ENCODE measurements around the gene KIF3B. TPM values are rescaled to one million over a fixed set of nuclear protein-coding genes. Genes with fewer than 3 reads are reported as not detected.

The KIF3B gene
- total and polyA plus RNA-seq, 2 of the 13 experiments (the other 11 are each of a cell fraction or from before 2014, with no cell fraction given), result 23.6 to 28.8 TPM

DNA sequence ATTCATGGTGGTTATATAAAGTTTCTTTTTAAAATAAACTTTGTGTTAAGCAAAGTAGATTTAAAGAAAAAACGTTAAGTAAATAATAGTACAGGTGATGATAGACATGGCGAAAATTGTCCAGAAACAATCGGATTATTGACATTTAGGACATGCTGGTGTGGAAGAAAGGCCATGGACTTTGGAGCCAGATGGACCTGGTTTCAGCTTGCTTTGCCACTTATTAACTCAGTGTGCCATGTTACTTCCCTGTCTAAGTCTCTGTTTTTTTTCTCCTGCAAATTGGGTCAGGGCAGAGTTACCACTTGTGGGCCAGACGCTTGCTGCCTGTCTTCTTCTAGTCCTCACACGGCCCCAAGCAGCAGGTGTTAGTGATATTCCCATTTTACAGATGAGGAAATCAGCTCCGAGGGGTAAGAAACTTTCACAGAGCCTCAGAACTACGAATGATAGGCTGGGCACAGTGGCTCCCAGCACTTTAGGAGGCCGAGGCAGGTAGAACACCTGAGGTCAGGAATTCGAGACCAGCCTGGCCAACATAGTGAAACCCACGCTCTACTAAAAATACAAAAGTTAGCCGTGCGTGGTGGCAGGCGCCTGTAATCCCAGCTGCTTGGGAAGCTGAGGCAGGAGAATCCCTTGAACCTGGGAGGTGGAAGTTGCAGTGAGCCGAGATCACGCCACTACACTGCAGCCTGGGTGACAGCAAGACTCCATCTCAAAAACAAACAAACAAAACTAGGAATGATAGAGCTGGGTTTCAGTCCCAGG, 12.4 kb downstream of the KIF3B start (continued):
- TF ChIP-seq, protein P1, sequence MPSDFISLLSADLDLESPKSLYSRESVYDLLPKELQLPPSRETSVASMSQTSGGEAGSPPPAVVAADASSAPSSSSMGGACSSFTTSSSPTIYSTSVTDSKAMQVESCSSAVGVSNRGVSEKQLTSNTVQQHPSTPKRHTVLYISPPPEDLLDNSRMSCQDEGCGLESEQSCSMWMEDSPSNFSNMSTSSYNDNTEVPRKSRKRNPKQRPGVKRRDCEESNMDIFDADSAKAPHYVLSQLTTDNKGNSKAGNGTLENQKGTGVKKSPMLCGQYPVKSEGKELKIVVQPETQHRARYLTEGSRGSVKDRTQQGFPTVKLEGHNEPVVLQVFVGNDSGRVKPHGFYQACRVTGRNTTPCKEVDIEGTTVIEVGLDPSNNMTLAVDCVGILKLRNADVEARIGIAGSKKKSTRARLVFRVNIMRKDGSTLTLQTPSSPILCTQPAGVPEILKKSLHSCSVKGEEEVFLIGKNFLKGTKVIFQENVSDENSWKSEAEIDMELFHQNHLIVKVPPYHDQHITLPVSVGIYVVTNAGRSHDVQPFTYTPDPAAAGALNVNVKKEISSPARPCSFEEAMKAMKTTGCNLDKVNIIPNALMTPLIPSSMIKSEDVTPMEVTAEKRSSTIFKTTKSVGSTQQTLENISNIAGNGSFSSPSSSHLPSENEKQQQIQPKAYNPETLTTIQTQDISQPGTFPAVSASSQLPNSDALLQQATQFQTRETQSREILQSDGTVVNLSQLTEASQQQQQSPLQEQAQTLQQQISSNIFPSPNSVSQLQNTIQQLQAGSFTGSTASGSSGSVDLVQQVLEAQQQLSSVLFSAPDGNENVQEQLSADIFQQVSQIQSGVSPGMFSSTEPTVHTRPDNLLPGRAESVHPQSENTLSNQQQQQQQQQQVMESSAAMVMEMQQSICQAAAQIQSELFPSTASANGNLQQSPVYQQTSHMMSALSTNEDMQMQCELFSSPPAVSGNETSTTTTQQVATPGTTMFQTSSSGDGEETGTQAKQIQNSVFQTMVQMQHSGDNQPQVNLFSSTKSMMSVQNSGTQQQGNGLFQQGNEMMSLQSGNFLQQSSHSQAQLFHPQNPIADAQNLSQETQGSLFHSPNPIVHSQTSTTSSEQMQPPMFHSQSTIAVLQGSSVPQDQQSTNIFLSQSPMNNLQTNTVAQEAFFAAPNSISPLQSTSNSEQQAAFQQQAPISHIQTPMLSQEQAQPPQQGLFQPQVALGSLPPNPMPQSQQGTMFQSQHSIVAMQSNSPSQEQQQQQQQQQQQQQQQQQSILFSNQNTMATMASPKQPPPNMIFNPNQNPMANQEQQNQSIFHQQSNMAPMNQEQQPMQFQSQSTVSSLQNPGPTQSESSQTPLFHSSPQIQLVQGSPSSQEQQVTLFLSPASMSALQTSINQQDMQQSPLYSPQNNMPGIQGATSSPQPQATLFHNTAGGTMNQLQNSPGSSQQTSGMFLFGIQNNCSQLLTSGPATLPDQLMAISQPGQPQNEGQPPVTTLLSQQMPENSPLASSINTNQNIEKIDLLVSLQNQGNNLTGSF (CRISPR knock-in tag; IDR thresholded peaks at IDR 0.05), result no peak
- TF ChIP-seq GATAD2A (CRISPR knock-in tag; IDR thresholded peaks at IDR 0.05) (peak; percentile 97), MAFK (conservative IDR thresholded peaks at IDR 0.05 in 1 of 2, IDR thresholded peaks at IDR 0.05 in 1 of 2; ENCODE audit: low read length in 2 of 2) (peak; percentile 33 to 36; a peak in 2 of 4 replicates), ZNF33A (CRISPR knock-in tag; IDR thresholded peaks at IDR 0.05; ENCODE audit: borderline replicate concordance) (no peak), ZNF205 (CRISPR knock-in tag; IDR thresholded peaks at IDR 0.05) (0 out of 2 replicates have a peak, but pooled peaks have one; percentile 38), IKZF1 (IDR thresholded peaks at IDR 0.05) (no peak), HNRNPLL (IDR thresholded peaks at IDR 0.05; ENCODE audit: low read depth, low read length, poor library complexity, severe bottlenecking) (no peak), SMAD9 (CRISPR knock-in tag; IDR thresholded peaks at IDR 0.05) (peak; percentile 83; the same call in 1 of the 2 replicates), ZNF775 (CRISPR knock-in tag; IDR thresholded peaks at IDR 0.05; ENCODE audit: borderline replicate concordance) (no peak), ZNF780A (CRISPR knock-in tag; IDR thresholded peaks at IDR 0.05) (no peak), SP1 (IDR thresholded peaks at IDR 0.05) (no peak), SP1 (CRISPR knock-in tag; IDR thresholded peaks at IDR 0.05) (no peak), ZNF83 (CRISPR knock-in tag; IDR thresholded peaks at IDR 0.05; ENCODE audit: borderline replicate concordance) (peak; percentile 95; the same call in 1 of the 2 replicates), ZNF709 (CRISPR knock-in tag; IDR thresholded peaks at IDR 0.05) (no peak), SUZ12 (IDR thresholded peaks at IDR 0.05; ENCODE audit: low read depth, low read length) (no peak), ZZZ3 (CRISPR knock-in tag; IDR thresholded peaks at IDR 0.05; ENCODE audit: borderline replicate concordance) (no peak), ZBTB34 (CRISPR knock-in tag; IDR thresholded peaks at IDR 0.05) (peak; percentile 93; the same call in 1 of the 2 replicates), KDM4B (CRISPR knock-in tag; IDR thresholded peaks at IDR 0.05) (0 out of 2 replicates have a peak, but pooled peaks have one; percentile 35), ZNF768 (CRISPR knock-in tag; IDR thresholded peaks at IDR 0.05) (peak; percentile 58; the same call in 1 of the 2 replicates), ZNF432 (CRISPR knock-in tag; IDR thresholded peaks at IDR 0.05; ENCODE audit: borderline replicate concordance) (no peak), PCBP2 (optimal IDR thresholded peaks at IDR 0.05; ENCODE audit: low read depth, low read length, poor library complexity, severe bottlenecking) (no peak), TEAD3 (CRISPR knock-in tag; optimal IDR thresholded peaks at IDR 0.05; ENCODE audit: borderline replicate concordance) (peak; percentile 92), FOXM1 (CRISPR knock-in tag; IDR thresholded peaks at IDR 0.05) (no peak)
- TF ChIP-seq, protein P2, sequence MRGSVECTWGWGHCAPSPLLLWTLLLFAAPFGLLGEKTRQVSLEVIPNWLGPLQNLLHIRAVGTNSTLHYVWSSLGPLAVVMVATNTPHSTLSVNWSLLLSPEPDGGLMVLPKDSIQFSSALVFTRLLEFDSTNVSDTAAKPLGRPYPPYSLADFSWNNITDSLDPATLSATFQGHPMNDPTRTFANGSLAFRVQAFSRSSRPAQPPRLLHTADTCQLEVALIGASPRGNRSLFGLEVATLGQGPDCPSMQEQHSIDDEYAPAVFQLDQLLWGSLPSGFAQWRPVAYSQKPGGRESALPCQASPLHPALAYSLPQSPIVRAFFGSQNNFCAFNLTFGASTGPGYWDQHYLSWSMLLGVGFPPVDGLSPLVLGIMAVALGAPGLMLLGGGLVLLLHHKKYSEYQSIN (CRISPR knock-in tag; IDR thresholded peaks at IDR 0.05; ENCODE audit: borderline replicate concordance), result no peak
